HuH-7.5 (cell line): ENCODE data around the gene GMPPA.

ENCODE experiments used
- DNase-seq: peaks from one replicate; pipeline ENCODE4 v3.0.0; 2011; ENCODE audit warnings: low spot score

The GMPPA gene

DNA sequence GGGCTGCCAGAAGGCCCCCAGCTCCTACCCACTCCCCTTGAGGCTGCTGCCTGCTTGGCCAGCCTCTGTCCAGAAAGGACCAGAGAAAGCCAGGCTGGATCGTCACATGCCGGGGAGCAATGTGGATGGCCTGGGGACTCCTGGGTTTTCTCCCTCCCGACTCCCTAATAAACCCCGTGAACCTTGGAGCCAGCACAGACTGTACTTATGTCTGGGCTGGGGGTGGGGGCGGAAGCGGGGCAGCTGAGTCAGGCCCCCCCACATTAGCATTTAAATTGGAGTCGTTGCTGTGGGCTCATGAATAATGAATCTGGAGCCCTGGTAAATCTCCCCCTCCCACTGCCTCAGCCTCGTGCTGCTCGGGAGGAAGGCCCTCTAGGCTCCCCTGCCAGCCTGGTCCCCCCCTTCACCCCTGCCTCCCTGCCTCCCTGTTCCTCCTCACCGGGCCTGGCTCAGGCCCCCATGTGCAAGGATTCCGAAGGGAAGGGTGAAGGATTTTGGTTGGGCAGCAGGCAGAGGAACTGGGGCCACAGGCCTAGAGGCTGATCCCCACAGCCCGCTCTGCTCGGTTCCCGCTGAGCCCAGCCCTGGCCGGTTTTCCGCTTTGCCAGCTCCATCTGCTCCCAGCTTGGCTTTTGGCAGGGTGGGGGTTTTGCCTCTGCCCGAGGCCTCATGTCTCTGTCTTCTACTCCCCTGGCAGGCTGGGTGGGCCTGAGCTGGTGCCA is 8.3 kb downstream of the GMPPA start:
- DNase-seq = no peak

DNA sequence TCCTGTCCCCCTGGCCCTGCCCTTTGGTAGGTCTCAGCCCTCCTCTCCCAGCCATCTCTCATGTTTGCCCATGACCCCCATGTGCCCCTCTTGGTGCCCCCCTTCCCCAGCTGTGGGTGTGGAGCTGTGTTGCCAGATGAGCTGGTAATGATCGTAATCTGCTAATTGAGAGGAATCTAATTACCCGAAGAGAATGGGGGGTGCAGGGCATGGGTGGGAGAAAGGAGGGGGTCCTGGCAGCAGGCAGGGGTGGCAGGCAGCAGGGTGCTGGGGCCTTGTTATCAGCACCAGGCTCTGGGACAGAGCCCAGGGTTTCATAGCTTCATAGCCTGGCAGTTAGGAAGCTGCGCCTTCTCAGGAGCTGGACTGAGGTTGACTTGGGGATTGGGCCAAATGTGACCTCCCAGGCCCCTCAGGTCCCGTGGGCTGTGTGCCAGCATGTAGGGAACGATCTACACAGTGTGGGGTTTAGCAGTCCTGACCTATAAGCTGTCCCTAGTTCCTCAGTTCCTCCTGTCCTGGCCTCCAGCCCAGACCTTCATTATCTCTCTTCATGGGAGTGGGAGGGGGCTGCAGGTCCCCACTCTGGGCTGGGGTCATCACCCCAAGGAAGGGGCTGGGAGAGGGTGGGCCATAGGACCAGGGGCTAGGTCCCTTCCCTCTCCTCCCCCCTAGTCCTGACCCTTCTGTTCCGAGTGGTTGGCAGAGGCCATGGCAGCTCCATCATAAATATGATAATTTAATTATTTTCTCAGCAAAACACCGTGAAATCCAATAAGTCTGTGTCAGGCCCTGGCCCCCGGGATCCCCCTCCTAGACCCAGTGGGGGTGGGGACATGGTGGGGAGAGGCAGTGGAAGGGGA is 9.1 kb downstream of the GMPPA start:
- DNase-seq = no peak

DNA sequence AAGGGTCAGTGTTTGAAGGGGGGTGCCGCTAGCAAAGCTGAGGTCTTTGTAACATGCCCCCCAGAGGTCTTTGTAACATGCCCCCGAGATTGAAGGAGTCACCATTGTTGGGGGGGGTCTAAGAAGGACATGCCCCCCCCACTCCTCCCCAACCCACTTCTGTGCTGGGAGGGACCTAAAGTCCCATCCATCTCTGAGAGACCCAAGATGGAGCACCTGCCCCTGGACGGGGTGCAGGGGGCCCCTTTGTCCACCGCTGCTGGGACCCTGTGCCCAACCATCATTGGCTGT is 9.7 kb downstream of the GMPPA start:
- DNase-seq = no peak

DNA sequence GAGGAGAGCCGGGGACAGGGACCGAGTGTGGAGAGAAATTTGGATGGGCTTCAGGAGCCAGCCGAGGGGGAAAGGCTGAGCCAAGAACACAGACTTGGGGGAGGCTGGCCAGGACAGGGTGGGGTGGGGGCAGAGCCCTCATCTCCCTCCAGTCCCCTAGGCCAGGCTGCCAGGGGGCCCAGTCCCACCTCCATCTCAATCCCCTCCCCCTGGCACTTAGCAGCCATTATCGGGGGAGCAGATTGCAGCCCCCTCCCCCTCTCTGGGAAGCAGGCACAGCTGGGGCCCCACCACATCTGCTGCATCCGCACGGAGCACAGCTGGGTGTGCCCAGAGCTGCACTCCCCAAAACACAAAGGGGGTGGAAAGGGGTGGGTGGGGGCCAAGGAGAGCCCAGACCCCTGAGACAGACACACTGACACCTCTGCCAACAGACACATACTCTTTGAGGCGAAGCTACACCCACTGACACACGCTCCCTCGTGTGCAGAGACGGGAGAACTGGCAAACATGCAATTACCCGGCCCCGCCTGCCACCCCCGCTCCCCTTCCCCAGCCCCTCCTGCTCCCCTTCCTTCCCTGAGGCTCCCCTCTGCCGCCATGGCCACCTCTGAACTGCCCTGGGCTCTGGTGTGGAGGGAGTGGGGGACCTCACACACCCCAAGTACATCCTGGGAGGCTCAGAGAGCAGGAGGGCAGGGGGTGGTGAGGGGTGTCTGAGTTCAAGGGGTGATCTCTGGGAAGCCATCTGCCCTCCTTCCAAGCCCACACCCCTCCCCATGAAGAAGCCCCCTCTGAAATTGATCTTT is 10.5 kb downstream of the GMPPA start:
- DNase-seq = no peak

DNA sequence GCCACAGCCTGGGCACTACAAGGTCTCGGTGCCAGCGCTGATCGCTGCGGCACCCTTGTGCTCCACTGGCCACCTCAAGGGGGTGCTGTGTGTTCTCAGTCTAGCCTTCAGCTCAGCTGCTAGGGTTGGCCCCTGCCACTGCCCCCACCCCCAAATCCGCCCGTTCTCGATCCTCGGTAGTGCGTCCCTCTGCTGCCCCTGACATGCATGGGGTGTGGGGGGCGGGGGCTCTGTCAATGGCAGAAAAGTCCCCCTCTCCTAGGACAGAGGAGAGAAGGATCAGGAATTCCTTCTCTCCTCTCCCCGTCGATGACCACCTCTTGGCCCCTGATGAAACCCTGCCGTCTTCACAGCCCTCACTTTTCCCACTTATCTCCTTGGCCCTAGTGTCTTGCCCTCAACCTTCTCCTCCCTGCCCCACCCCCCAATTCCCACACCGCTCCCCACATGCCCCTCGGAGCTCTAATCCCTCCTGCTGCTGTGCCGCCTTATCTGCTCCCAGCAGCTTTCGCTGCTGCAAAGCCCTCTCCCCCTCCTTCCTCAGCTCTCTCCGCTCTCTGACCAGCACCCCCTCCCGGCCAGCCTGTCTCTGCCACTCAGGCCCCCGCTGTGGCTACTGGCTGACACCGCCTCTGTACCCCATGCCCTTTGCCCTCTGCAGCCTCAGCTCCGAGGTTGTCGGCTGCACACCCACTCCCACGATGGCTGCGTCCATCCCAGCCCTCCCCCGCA is 11.3 kb downstream of the GMPPA start:
- peak; percentile 89 for DNase-seq

DNA sequence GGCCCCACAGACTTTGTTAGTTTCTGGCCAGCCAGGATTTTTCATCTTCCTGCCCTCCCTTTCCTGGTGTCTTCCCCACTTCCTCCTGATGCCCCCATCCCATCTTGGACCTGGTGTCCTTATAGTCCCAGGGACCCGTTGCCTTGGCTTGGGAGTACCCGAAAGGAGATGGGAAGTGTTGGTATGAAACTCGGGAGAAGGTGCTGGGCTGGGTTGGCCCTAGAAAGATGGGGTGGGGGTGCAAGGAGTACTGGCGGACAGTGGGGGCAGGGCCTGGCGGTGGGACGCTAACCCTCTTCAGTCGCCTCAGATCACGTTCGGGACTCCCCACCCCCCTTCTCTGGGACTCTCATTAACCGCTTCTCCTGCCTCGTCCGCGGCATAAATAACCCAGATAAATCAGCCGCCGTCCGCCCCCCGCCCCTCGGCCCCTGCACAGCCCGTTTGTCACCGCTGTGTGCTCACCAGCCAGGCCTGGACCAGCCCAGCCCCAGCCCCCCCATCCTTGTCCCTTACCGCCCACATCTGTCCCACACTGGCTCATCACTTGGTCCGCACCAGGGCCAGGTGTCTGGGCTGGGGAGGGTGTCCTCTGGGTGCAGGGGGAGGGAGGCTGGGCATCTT is 11.9 kb downstream of the GMPPA start:
- no peak for DNase-seq

DNA sequence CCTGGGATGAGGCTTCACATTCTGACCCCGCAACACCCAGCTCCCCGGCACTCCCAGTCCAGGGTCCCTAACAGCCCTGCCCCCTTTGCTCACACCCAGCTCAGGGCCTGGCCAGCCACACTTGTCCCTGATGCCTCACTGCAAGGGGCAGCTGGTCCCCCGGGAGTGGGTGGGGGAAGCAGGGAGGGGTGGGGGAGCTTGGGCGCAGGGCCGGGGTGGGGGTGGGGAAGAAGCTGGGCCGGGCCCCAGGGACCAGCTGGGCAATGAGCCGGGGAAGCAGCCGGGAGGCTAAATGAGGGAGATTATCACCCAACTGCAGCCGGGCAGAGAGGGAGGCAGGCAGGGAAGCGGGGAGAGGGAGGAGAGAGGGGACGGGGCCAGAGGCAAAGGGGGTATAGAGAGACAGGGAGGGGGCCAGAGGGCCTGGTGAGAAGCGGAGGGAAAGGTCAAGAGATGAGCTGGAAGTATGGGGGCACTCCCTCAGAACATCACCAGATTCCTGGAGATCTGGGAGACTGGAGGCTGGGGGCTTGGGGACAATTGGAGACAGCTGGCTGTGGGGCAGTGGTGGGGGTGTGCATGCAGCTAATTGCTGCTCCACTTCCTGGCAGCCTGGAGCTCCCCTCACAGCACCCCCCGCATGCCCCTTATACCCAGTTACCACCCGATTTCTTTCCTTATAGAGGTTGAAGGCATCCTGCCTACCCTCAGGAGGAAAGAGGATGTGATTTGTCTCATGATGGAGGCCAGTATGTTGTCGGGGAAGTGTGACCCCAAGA is 13.0 kb downstream of the GMPPA start:
- DNase-seq = no peak

DNA sequence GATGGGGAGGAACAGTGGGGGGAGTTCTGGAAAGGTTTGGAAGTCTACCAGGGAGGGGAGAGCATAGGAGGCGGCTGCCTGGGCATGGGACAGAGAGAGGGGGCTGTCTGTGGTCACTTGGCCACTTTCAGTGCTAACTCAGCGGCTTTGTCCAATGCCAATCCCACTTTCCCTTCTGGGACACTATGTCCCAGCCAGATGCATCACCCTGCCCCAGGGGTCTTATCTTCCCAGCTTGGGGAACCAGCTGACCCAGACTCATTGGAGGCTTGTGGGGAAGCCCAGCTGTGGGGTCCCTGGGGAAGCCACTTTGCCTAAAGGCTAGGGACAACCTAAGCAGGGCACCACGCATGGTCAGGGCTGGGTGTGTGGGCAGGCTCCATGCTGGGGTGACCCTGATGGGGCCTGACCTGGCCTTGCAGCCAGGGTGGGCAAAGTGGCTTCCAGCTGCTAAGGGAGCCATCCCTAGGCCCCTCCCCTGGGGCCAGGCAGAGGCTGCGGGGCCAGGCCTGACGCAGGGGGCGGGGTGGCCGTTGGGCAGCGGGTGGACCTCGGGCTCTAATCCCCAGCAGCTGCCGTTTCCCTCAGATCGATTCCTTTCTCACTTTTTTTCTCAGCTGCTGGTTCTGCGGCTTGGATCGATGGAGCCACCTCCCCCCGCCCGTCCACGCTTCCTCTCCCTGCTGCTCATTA is 14.0 kb downstream of the GMPPA start:
- no peak for DNase-seq

DNA sequence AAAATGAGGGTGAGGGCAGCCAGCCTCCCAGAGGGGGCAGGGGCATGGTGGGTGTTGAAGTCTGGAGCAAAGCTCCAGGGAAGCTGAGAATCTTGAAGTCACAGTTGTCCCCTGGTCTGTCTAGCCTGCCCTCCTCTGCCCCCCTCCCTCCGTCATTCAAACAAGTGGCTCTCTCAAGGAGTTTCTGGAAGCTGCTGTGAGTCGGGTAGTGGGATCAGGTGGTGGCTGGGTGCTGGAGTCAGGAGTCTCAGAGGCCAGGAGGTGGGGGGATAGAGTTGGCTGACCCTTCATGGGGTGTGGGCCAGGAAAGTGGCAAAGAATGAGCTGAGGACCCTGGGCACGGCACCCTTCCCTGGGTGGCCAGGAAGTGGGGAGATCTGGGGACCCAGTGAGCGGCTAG is 15.1 kb downstream of the GMPPA start:
- DNase-seq = no peak

DNA sequence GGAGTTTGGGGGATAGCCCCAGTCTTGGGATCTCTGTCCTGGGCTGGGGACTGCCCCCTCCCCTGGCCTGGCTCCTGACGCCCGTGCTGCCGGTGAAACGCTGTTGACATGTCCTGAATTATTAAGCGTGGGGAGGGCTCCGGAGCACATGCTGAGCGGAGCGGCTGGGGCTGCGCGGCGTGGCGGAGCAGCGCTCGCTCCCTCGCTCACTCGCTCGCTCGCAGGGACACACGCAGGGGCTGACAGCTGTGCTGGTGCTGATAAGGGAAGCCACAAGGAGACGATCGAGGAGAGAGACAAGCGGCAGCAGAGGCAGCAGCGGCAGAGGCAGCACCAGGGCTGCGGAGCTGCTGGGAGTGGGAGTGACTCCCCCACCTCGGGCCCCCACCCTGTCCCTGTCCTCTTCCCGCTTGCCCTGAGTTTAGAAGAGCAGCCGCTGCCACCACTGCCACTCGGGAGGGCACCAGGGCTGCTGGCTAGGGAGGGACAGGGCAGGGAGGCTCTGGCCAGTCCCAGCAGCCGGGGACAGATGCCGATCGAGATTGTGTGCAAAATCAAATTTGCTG is 15.6 kb downstream of the GMPPA start, which contains the start of gene ASIC4:
Gene ASIC4, plus strand, starts transcription at position 287 of the 566 bp plus-strand sequence. Its CDS starts 243 bp downstream, at position 530.
- DNase-seq = no peak

DNA sequence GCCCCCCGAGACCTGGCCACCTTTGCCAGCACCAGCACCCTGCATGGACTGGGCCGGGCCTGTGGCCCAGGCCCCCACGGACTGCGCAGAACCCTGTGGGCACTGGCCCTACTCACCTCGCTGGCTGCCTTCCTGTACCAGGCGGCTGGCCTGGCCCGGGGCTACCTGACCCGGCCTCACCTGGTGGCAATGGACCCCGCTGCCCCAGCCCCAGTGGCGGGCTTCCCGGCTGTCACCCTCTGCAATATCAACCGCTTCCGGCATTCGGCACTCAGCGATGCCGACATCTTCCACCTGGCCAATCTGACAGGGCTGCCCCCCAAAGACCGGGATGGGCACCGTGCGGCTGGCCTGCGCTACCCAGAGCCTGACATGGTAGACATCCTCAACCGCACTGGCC is 16.1 kb downstream of the GMPPA start:
- no peak for DNase-seq

DNA sequence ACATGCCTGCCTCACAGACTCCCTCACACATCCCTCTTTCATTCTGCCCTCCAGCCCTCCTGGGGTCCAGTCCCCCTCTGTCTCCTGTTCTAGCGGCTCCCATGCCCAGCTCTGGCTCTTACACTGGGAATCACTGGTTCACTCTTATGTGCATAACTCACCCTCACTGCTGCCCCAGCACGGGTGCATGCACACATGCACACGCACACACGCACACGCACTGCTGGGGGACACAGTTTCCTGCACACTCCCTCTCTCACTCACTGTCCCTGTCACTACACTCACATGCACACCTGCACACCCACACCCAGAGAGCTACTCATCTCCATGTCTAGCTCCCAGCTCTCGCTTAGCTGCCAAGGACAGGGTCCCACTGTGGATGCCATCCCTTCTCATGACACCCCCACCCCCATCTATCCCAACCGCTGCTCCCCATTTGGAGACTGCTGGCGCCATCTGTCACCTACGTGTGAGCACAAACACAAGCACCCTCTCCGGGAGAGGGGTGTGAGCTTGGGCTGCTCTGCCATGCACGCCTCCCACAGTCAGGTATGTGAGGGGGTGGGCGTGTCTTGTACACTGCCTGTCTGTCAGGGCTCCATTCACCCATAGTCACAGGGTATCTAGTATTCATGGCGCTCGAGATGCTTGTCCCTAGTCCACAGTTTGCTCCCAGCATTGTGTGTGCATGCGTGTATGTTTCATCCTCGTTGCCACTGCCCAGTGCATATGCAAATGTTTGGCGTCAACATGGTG is 17.4 kb downstream of the GMPPA start:
- no peak for DNase-seq

DNA sequence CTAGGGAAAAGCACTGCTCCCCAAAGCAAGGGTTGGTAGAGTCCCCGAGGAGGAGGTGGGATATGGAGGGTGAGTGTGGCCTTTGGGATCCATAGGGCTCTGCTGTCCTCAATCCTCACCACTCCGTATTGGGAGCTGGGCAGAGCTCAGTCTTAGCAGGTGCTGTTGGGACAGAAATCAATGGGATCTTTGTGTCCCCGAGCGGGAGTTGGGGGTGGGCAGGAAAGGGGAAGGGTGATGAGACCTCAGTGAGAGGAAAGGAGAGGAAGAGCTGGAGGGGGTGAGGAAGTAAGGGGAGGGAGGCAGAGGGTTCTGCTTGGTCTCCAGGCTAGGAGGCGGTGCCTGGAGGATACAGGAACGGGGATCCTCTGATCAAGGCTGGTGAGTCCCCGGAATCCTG is 18.2 kb downstream of the GMPPA start:
- DNase-seq = no peak

DNA sequence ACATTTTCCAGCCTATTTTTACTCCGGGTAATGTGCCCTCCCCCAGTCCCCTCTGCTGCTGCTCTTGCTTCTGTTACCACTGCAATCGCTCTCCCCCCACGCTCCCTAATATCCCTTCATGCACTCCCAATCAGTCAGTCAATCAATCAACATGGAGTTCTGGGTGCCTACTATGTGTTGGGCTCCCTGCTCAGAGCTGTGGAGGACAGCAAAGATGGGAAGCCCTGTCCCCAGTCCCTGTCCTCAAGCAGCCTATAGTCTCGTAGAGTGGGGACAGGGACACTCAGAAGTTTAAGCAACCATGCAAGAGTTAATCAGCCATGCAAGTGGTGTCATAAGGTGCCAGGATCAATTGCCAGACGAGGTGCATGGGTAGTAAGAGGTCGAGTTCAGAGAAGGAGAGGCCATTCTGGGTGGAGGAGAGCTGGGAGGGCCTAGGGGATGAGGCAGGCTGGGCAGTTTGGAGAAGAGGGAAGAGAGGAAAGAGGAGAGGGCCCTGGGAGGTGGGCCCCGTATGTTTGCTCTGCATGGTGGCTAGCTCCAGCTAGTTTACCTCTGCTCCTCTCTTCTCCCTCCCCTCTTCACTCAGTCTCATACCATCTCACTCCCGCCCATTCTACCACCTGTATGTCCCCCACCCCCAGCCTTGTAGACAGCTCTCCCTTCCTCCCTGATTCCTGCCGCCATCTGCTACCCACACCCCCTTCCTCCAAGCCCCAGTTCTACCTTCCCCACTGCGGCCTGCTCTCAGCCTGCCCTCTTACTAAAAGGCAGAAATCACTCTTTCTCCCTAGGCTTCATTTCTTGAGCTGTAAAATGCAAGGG is 19.5 kb downstream of the GMPPA start:
- DNase-seq = no peak

DNA sequence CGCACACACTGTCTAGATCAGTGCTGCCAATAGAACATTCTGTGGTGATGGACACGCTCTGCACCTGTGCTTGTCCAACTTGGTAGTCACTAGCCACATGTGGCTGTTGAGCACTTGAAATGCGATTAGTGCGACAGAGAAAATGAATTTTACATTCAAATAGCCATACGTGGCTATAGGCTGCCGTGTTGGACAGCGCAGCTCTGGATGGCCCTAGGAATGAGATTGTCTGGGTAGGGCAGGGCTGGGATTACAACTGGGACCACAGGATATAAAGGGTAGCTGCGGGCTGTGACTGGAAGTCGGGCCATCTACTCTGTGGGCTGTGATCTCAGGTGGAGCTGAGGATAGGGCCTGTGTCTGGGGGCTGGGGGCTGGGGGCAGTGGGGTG is 20.8 kb downstream of the GMPPA start:
- DNase-seq = no peak

DNA sequence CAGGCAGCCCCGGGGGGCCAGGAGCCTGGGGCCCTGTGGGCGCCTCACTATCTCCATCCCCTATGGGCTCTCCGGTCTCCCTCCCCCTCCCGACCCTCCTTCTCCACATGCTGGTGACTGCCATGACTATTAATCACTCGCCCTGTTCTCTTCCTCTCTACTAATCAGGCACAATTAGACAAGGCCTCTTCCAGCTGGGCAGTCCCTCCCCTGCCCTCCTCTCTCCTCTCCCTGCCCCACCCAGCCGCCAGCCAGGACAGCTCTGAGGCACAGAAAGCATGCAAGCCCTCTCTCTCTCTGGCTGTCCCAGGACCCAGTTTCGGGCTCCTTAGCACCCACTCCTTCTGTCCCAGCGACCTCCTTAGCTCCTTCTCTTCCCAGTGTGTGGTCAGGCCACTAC is 21.4 kb downstream of the GMPPA start:
- DNase-seq = no peak

DNA sequence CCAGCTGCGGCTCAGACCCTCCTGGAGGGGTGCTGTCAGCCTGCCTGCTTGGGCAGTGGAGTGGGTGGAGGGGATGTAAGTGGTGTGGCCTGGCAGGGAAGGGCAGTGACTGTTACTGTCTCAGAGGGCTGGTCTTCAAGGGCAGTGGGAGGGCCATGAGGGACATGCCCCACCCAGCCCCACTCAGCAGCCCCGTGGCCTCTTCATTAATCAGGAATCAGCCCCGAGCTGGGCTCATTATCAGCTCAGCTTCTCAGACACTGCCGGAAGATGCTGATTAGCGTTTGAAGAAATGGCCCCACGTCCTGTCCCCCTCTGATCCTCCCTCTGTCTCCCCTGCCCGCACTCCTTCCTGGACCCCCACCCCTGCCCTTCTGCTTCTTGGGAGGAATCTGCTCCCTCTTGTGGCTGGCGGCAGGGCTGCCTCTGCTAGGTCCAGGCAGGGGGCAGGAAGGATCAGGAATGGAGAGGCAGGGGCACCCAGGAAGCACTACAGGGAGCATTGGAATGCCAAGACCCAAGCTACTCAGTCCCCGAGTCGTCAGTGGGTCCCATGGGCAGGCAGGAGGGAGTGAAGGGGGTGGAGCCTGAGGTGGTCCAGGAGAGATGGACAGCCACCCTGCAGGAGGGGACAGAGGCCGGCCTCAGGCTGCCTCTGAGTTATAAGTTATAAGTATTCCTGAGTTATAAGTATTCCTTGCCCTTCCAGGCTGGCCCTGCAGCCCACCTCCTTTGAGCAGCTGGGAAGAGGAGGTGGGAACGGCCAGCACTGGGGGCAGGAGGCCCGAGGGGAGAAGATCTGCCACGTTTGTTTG is 22.6 kb downstream of the GMPPA start:
- DNase-seq = peak; percentile 83
